NCI-H1048 (cell line): ENCODE data around the gene IL24.

Source experiments
- DNase-seq: peaks from one replicate; lab custom pipeline; 2025; lab: John Stamatoyannopoulos, UW

The IL24 gene

GRCh38 chr1:206925106-206925736 is 28.0 kb downstream of the IL24 start:
- DNase-seq: no peak

- DNase-seq: no peak
These were observed 29.0 kb downstream of the IL24 start for GRCh38 chr1:206926286-206926685.

GRCh38 chr1:206929524-206929923 is 32.3 kb downstream of the IL24 start:
- DNase-seq: no peak

GRCh38 chr1:206930210-206930798 is 33.1 kb downstream of the IL24 start:
- no peak for DNase-seq

DNA sequence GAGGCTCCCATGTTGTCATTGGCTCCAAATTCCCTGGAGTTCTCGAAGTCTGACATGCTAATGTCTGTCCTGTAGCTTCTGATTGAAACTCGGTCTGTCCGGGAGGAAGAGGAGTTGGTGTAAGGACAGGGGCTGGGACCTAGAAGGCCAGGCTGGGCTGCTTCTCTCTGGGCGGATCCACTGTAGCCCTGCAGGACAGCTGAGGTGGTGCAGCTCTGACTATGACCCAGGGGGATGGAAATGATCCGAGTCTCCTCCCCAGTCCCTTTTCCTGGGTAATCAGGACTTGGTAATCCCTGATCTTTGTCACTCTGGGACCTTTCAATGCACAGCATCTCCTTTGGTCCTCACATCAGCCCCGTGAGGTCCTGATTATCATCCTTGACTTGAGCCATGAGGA is 34.5 kb downstream of the IL24 start:
- no peak for DNase-seq

DNA sequence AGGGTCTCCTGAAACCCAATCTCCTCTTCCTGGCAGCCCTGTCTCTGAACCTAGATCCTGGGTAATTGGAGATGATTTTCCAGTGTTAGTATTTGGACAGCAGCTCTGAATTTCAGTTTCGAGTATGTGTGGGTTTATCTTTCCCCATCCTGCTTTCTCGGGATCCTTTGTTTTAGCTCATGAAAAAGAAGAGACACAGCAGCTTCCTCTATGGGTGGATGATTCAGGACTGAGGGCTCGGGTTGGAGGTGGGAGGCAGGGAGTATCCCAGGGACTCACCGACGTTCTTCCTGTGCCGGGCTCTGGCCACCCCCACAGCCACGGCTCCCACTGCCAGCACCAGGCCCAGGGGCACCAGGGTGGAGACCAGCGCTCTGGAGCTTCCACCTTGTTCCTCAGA is 34.9 kb downstream of the IL24 start:
- DNase-seq: no peak

GRCh38 chr1:206933333-206933945 is 36.2 kb downstream of the IL24 start:
- no peak for DNase-seq

- no peak for DNase-seq
These were observed 38.3 kb downstream of the IL24 start for GRCh38 chr1:206935491-206936067.

- DNase-seq: no peak
These were observed 40.2 kb downstream of the IL24 start for GRCh38 chr1:206937425-206937824.

- no peak for DNase-seq
These were observed 41.9 kb downstream of the IL24 start for GRCh38 chr1:206939131-206939530.

GRCh38 chr1:206939841-206940587 is 42.8 kb downstream of the IL24 start:
- DNase-seq: no peak

- no peak for DNase-seq
These were observed 43.3 kb downstream of the IL24 start for GRCh38 chr1:206940588-206940936.

DNA sequence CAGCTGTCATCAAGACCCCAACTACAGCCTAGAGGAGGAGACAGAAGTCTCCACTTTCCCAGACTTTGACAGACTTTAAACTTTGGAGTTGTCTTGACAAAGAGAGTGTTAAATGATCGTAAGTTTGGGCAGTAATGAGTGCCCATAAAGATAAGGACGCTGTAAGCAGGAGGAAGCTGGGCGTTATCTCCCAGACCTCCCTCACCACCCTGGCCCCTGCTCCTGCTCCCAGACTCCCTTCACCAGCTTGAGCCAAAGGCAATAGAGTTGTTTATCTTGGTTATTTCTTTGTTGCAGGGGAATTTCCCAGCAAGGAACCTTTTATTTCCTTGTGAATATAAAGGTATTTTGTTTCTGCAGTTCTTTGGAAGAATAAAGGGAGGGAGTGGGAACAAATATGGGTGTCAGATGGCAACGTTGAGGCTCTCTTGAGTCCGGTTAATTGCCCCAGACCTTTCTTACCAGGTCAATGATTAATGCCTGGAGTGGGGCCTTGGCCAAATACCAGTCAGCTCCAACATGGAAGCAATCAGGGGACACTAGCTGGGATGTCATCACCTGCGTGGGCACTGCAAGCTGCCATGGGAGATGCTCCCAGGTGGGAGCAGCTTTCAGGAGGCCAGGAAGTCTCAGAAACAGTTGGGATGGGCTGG is 44.6 kb downstream of the IL24 start:
- DNase-seq: no peak

- no peak for DNase-seq
These were observed 47.5 kb downstream of the IL24 start for GRCh38 chr1:206944703-206945102.

DNA sequence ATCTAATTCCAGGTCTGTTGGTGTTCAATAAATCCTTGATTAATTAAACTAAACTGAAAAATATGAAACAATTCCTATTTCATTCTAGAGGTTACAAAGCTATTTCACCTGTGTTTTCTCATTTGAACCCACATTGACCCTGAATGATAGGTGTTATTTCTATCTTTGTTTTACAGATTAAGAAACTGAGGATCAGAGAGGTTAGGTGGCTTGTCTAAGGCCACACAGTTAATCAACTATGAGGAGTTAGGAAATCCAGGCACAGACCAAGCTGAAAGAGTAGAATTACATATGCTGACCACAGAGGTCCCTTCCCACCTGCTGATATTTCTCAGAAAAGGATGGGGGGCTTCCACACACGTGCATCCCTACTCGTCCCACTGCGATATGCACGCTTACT is 48.5 kb downstream of the IL24 start:
- no peak for DNase-seq

DNA sequence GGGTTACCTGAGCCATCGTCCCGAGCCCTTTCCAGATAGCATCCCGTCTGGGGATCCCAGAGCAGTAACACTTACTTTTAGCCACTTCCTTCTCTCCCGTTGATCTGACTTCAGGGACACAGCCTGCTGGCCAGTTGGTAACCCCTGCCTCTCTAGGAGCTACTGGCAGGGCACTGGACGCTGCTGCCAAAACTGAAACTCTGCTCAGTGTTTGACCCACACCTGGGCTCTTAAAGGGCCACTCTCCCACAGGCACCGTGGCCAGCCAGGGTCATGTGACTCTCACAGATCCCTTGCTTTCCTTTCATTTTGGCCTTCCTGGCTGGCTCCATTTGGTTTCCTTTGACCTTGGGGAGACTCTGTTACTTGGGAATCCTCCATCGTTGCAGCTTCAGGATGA is 49.0 kb downstream of the IL24 start, which contains the start of gene PIGR:
Gene PIGR (minus strand): TSS at position 206 of the 400 bp plus-strand sequence. CDS start 5,935 bp downstream, outside the sequence.
- no peak for DNase-seq

- no peak for DNase-seq
These were observed 50.0 kb downstream of the IL24 start for GRCh38 chr1:206947255-206947654.

- DNase-seq: no peak
These were observed 52.0 kb downstream of the IL24 start for GRCh38 chr1:206949208-206949607.

GRCh38 chr1:206949641-206950040 is 52.4 kb downstream of the IL24 start:
- DNase-seq: no peak

DNA sequence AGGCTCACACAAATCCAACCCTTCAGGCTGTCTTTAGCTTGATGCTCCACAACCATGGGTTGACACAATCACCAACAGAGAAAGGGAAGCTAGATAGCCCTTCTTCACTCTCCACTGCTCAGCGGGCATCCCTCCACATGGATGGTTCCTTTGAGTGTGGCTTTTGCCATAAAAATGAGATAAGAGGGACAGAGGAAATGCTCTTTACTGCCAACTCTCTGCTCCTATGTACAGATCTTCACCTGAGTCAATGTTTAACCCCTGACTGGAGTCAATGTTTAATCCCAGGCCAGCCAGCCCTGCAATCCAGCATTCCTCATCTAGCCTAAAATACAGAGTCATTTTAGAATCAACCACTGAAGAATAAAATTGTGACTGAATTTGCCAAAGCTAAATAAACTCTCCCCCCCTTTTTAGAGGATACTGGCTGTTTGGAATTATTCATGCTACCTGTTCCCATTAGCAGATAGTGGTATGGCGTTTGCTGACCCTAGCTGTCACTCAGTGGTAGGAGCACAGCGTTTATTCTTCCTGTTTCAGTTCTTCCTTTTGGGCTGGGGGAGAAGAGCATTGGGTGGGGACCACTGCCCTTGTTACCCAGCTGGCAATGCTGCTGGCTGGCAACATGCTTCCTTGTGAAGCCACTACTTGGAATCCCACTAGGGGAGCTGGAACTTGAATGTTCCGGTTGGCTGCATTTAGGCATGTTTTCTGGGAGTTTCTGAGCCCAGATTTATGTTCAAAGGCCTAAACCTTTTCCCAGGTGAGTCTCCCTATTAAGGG is 54.3 kb downstream of the IL24 start:
- DNase-seq: no peak

GRCh38 chr1:206952171-206952570 is 54.9 kb downstream of the IL24 start:
- DNase-seq: no peak
